ENCODE results near the gene HERC4.
"Not testable (repeated sequence)": the region's sequence is repeated elsewhere in the genome, so short reads cannot be mapped to it uniquely, and the experiment has no call there.

The HERC4 gene

DNA sequence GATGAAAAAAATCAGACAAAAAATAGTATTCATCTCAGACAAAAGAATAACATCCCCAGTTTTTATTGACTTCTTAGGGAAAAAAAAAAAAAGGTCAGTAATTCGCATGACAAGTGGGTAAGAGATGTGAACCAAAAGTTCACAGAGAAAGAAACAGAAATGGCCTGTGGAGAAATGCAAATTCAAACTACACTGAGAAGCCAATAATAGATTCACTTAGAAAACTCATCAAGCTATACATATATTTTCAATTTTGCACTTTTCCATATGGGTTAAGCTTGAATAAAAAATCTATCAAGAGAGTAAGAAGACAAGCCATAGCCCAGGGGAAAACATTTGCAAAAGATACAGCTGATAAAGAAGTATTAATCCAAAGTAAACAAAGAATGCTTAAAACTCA lies 28.0 kb downstream of the HERC4 start:
- no peak for DNase-seq

GRCh38 chr10:68046642-68047041 lies 28.4 kb downstream of the HERC4 start:
- no peak for DNase-seq

GRCh38 chr10:68043030-68043429 lies 32.1 kb downstream of the HERC4 start:
- DNase-seq = no peak

GRCh38 chr10:68032113-68032512 lies 43.0 kb downstream of the HERC4 start:
- DNase-seq = peak; percentile 0 to 5

DNA sequence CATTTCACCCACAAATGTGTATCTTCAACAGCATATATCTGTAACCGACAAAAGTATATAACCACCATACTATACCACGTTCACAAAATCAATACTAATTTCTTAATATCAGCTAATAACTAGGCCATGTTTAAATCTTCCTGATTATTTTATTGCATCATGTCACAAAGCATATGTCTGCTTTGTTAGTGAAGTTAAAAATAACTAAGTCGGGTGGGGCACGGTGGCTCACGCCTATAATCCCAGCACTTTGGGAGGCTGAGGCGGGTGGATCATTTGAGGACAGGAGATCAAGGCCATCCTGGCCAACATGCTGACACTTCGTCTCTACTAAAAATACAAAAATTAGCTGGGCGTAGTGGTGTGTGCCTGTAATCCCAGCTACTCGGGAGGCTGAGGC lies 47.7 kb downstream of the HERC4 start:
- DNase-seq = no peak

- no peak for DNase-seq
These were observed 51.8 kb downstream of the HERC4 start for GRCh38 chr10:68023292-68023691.

DNA sequence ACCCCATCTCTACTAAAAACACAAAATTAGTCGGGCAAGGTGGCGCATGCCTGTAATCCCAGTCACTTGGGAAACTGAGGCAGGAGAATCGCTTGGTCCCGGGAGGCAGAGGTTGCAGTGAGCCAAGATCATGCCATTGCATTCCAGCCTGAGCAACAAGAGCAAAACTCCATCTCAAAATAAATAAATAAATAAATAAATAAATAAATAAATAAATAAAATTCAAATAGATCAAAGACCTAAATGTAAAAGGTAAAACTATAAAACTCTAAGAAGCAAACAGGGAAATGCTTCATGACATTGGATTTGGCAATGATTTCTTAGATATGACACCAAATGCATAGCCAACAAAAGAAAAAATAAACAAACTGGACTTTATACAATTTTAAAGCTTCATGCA lies 52.8 kb downstream of the HERC4 start:
- DNase-seq = not testable (repeated sequence)

GRCh38 chr10:68016519-68016918 lies 58.6 kb downstream of the HERC4 start:
- DNase-seq = not testable (repeated sequence)

DNA sequence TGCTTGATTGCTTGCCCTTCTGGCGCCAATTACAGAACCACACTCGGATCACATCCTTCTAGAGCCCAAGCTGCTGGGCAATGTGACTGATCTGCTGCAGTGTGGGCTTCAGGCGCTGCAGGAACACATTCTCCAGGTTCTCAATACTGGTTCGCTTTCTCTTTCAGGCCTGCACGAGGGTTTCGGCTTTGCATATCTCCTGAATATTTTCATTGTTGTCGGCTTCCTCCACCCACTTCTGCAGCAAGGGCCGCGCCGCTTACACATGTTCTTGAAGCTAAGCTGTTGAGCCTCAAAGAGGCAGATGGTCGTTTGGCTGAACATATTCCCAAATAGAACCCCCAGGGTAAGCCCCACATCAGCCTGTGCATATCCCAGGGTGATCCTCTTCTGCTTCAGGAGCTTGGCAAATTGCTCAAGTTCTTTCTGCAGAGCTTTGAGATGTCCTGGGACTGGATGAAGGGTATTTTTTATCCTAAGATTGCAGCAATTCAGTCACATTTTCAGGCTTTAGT lies 64.6 kb downstream of the HERC4 start:
- DNase-seq = peak; percentile 73 to 83

- no peak for DNase-seq
These were observed 67.7 kb downstream of the HERC4 start for GRCh38 chr10:68007356-68007755.

DNA sequence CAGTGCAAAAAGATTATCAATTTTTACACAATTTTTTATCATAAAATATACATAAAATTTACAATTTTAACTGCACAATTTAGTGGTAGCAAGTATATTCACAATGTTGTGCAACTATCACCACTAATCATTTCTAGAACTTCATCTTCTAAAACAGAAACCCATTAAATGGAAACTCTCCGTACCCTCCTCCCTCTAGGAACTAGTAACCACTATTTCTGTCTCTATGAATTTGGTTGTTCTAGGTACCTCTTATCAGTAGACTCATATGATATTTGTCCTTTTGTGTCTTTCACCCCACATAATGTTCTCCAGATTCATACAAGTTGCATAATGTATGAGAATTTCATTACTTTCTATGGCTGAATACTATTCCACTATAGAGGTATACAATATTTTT lies 73.5 kb downstream of the HERC4 start:
- no peak for DNase-seq

DNA sequence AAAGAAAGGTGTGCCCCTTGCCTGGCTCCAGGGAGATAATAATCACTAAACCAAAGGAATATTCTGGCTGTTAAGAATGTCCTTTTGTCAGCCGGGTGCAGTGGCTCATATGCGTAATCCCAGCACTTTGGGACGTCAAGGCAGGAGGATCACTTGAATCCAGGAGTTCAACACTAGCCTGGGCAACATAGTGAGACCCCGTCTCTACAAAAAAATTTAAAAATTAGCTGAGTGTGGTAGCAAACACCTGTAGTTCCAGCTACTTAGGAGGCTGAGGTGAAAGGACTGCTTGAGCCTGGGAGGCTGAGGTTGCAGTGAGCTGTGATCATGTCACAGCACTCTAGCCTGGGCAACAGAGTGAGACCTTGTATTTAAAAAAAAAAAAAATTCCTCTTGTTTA lies 74.1 kb downstream of the HERC4 start:
- DNase-seq = no peak

- DNase-seq = no peak
These were observed 85.0 kb downstream of the HERC4 start for GRCh38 chr10:67990093-67990492.

DNA sequence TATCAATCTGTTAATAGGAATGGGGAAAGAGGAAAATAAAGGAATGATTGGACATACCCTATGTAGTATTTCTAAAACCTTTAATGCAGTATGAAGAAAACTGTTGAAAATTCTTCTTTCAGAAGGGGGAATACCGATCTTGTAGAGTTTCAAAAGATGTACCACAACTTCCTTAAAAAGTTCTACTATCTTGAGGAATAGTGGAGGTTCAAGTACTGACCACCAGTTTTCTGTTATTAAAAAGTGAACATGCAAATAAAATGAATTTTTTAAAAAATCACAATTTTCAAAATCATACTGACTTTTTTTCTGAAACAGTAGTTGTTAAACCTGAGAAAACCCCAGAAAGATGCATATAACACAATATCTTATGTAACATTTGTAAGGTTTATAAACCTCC lies 86.5 kb downstream of the HERC4 start:
- no peak for DNase-seq

DNA sequence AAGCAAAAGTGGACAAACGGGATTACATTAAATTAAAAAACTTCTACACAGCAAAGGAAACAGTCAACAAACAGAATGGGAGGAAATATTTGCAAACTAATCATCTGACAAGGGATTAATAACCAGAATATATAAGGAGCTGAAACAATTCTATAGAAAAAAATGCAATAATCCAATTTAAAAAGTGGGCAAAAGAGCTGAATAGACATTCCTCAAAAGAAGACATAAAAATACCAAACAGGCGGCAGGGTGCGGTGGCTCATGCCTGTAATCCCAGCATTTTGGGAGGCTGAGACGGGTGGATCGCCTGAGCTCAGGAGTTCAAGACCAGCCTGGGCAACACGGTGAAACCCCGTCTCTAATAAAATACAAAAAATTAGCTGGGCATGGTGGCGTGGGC lies 92.5 kb downstream of the HERC4 start:
- not testable (repeated sequence) for DNase-seq

GRCh38 chr10:67978749-67979148 lies 96.3 kb downstream of the HERC4 start:
- DNase-seq = no peak

DNA sequence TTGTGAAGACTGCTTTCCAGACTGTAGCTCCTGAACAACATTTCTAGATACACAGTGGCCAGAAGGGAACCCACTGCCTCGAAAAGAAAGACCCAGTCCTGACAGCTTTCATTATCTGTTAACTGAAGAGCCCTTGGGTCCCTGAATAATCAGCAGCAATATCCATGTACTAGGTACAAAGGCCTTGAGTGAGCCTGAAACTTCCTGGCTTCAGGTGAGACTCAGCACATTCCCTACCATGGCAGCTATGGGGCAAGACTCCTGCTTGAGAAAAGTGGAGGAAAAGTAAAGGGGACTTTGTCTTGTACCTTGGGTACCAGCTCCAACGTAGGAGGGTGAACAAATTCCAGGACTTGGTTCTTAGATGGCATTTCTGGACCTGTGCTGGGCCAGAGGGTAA lies 97.8 kb downstream of the HERC4 start:
- DNase-seq = no peak

DNA sequence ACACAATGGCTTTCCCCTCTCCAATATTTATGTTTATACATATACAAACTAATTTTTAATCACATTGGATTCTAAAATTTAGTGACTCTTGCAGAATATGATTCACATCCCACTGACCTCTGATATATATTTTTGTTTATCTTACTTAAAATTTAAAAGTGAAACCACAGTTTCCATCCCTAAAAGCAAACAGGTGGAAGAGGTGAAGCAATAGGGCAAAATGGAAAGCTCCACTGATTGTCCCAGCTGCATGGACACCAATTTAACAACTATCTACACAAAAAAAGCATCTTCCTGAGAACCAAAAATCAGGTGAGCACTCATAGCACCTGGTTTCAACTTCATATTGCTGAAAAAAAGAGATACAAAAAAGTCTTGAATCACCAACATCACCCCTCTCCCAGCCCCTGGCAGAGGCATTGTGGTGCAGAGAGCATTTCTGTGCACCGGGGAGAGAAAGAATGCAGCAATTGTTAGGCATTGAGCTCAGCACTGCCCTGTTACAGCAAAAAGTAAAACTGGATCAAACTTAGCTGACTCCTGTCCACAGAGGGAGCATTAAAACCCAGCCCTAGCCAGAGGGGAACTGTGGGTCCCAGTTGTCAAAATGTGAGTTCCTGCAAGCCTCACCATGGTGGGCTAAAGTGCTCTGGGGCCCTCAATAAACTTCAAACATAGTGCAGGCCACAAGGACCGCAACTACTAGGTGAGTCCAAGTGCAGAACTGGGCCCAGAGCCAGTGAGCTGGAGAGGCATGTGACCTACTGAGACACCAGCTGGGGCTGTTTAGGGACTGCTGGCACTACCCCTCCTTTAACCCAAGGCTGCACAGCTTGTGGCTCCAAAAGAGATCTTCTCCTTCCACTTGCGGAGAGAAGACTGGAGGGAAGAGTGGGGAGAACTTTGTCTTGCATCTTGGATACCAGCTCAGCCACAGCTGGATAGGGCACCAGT lies 98.5 kb downstream of the HERC4 start:
- DNase-seq = no peak

DNA sequence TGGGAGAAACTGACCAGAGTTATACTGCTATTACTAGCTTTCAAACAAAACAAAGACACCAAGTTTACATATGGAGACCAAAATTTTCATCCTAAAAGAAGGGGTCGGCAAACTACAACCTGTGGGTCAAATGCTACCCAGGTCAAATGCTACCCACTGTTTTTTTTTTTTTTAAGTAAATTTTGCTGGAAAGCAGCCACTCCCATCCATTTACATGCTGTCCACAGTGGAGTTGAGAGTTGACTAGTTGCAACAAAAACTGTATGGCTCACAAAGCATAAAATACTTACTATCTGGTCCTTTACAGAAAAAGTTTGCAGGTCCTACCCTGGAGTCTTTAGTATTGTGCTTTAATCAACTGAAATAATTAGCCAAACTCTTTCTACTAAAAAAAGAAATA lies 99.2 kb downstream of the HERC4 start:
- no peak for DNase-seq

DNA sequence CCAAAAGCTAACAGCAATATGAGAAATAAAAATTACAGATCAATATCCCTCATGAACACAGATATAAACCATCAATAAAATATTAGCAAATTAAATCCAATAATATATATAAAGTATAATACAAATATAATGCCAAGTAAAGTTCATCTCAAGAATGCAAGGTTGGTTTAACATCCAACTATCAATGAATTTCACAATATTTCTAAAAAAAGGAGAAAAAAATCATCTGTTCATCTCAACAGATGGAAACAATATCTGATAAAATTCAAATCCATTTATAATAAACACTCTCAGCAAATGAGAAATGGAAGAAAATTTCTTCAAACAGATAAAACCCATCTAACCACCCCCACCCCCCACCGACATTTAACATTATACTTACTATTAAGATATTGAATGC lies 103.8 kb downstream of the HERC4 start:
- no peak for DNase-seq

DNA sequence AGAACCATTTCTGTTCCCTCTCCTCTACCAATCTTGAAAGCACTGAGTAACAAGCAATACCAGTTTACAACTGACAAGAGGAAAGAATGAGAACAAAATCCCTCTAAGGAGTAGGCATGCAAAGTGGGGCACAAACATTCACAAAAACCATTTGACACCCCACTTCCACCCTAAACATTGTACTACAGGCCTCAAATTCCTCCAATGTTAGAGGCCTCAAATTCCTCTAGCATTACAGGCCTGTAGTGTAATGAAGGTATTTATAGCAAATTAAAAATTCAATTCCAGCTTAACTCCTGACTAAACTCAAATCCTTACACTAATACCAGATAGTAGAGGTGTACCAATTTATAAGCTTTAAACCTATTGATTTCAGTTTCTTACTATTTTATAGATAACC lies 105.2 kb downstream of the HERC4 start:
- DNase-seq = no peak

- not testable (repeated sequence) for DNase-seq
These were observed 109.0 kb downstream of the HERC4 start for GRCh38 chr10:67966035-67966434.

GRCh38 chr10:67965456-67965855 lies 109.6 kb downstream of the HERC4 start:
- no peak for DNase-seq

GRCh38 chr10:67959839-67960476 lies 115.1 kb downstream of the HERC4 start:
- DNase-seq = no peak

Data from NCI-H526 (cell line).